HG03378 (cell line): Measurements from ENCODE around the gene UNC5C.

ENCODE experiments used
- ATAC-seq: cut with Tn5 transposase; IDR thresholded peaks from one replicate; pipeline ENCODE4 v1.9.1; 2021; ENCODE audit warnings: mild to moderate bottlenecking, moderate library complexity; ENCODE audit not compliant: unreplicated experiment

The UNC5C gene

DNA sequence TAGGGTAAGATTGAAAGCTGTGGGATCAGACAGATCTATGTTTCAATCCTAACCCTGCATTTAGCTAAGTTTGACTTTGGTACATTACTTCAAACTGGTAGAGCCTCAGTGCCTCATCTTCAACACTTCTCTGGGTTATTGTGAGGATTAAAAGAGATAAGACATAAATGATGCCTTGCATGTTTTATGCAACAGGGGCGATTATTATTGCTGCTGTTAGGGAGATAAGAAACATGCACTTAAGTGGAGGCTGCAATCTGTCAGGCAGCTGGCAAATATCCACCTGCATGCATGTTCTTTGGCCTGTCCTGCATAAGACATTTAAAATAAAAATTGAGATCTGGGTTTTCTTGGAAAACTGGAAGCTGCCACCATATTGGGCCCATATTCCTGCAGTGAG lies 24.6 kb downstream of the UNC5C start:
- ATAC-seq, result no peak

DNA sequence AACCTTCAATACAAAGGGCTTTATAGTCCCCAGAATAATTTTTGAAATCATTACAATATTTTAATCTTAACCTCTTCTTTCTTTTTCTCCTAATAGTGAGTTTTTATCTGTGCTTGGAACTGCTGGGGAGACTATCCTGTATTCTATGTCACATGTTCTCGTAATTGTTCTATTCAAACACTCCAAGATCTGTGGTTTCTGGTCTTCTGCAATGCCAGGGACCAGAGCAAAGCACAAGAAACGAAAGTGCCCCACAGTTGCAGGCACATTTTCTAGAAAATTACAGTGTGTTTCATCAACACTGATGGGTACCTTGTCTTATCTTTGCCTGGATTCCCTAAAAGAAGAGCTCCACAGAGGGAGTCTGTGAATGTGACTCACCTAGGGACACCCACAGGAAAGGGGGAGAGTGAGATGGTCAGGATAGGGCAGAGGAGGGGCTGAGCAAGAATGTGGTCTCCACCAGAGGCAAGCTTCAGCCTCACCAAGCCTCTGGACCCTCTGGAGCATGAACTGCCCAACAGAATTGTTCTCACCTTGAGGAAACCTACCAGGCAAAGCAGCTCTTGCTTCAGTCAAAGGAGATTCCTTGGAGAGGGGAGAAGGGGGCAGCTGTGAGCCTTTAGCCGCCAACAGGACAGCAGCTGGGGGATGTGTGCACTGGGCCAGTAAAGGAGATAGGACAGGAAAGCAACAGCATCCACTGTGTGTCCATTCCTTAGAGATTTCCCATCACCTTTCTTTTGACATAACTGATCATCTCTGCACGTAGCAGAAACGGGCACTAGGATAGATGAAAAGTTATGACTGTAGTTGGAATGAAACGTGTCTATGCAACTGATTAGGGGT lies 25.9 kb downstream of the UNC5C start:
- ATAC-seq, result no peak

GRCh38 chr4:95517576-95518345 lies 31.0 kb downstream of the UNC5C start:
- no peak for ATAC-seq

- ATAC-seq, result no peak
Observed at GRCh38 chr4:95516528-95517017, 32.2 kb downstream of the UNC5C start.

- ATAC-seq, result no peak
Observed at GRCh38 chr4:95515589-95515988, 33.2 kb downstream of the UNC5C start.

DNA sequence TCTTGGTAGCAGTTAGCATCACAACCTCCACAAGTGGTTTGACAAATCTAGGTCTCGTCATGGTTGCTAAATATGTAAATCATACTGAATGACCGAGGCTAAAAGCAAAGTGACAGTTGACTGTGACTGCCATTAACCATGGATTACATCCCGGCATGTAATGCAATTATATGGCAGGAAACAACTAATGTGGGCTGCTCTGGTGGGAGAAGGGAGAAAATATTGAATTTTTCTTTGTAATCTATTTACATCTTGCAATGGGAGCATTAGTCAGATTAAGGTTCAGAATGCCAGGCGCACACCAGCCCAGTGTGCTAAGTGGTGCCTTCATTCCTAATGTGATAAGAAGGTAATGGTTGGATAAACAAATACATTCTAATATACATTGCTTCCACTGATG lies 35.8 kb downstream of the UNC5C start:
- ATAC-seq, result no peak

DNA sequence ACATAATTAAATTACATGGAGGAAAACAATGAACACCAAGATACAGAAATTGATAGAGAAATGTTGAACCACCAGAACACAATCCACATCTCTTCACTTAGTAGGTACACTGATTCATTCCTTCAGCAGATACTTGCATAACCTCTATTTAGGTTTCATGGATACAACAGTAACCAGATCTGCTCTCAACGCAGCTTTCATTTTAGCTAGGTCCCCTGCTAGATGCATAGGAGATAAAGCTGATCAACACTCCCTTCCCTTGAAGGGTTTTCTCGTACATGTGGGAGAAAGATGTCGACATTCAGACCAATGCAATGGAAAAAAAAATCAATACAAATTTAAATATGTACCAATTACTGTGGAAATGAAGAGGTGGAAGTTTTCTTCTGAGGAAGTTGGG lies 37.3 kb downstream of the UNC5C start:
- ATAC-seq, result no peak

DNA sequence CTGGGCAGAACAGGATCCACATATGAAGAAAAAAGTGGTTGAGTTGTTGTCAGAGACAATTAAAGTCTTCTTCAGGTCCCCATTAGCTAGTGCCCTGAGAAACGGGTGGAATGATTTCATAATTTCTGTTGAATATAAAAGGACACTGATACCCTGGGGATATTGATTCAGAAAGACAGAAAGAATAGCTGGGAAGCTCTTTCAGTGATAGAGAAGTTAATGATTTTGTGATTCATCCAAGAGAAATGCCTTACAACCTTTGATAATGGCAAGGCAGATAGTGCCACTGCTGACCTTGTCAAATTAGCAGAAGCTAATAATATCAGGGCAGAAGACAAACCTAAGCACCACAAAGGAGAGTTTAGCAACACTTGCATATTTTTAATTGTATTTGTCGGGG lies 37.9 kb downstream of the UNC5C start:
- ATAC-seq, result no peak

- no peak for ATAC-seq
Observed at GRCh38 chr4:95510145-95510544, 38.6 kb downstream of the UNC5C start.

DNA sequence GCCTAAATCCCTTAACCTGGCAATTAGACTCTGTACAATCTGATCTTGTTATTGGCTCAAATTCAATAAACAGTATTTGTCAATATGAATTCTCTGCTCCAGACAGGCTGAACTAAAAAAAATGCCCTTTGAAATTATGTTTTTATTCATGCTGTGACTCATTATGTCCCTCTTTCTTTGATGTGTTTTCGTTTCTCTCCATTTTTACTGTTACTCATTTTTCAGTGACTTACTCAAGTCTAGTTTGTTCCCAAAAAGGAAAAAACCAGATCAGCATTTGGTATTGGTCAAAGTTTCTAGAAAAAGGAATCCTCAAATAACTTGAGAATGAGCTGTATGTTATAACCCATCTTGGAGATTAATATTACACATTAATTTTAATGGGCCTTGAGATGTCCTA lies 40.4 kb downstream of the UNC5C start:
- ATAC-seq, result no peak

DNA sequence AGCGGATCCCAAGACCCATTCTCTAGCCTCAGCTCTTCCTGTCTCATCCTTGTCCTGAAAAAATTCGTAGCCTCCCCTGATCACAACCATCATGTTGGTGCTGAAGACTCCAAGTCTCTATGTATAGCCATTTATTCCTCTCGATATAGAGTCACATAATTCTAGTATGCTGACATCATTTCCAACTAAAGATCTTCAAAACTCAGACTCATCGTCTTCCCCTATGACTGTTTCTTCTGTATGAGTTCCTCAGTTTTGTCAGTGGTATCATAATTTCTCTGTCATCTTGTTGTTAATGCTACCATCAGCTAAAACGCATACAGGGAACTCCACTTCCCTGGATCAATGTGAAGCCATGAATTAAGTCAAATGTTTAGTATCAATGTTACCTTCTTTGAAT lies 41.2 kb downstream of the UNC5C start:
- ATAC-seq, result no peak

- ATAC-seq, result no peak
Observed at GRCh38 chr4:95507147-95507546, 41.6 kb downstream of the UNC5C start.

DNA sequence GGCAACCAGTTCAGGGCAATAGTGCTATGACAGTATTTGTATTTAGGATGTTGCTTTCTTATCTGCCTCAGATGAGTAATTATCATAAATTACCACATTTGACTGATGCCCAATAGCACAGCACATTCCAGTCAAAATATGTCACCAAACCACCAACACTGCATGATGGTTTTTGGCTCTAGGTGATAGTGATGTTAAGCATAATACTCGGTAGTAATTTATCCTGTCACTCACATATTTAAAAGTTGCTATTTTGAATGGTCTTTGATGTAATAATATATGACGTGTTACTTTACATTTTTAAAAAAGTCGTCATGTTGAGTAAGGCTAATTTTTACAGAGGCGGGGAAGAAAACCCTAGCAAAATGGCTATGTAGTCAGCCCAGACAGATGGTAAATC lies 42.5 kb downstream of the UNC5C start:
- no peak for ATAC-seq

GRCh38 chr4:95505799-95506198 lies 43.0 kb downstream of the UNC5C start:
- ATAC-seq, result no peak

DNA sequence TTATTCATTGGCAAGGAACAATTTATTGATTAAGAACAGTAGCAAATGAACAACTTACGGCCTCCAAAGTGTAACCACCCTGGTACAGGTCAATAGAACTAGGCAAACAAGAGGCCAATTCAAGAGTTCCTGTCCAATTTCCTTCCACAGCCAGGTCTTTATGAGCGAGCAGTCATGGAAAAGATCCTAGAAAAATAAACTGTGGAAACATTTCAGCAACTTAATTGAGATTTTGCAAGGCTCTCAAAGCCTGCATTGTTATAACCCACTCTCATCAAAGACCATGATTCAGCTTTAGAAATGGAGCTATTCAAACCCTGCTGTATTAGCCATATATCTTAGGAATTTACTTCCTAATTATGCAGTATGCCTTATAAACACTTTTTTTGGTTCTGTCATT lies 43.6 kb downstream of the UNC5C start:
- ATAC-seq, result no peak

DNA sequence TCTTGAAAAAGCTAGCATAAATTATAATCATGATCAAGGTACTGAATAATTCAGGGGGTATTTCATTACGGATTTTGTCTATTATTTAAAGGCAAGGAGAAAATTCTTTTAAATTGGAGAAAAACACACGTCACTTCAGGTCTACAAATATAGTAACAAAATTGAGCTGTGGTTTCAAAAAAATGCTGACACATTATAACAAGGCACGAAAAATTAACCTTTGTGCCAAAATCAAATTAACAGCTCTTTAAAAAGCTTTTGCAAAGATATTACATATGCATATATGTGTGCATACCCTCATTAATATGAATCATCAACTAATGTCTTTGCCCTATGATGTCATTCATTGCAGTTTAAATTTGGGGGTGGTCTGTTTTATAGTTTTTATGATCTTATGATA lies 44.3 kb downstream of the UNC5C start:
- no peak for ATAC-seq

DNA sequence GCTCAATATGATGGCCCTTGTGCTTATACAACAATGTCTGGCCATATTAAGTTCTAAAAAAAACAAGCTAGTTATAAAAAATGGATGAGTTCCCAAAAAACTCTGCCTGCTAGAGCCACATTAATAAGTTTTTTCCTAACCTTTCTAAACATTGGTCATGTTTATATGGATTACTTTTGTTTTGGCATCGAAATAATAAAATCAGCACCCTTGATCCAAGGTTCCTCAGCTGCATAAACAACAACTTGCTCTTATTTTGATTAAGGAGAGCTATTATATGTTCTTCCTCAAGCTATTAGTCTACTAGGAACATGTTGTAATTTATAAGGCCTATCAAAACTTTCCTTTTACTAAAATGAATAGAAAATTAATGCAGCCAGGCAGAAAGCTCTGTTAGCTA lies 48.4 kb downstream of the UNC5C start:
- ATAC-seq, result no peak

GRCh38 chr4:95499291-95499696 lies 49.5 kb downstream of the UNC5C start:
- no peak for ATAC-seq

DNA sequence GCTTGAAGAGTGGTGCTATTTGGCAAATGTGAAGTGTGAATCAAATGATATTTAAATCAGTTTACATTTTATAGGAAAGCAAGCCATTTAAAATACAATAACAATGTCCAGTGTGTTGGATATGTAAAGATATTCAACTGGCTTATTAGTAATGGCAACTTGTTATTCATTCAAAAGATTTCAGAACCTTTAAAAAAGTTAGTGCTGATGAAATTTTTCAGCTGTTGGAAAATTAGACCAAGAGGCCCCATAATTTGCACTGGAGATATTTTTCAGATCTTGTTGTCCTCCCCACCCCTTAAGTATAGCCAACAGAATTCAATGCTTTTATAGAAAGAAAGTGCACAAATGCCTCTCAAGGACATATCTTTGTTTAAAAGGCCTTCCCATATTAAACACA lies 54.6 kb downstream of the UNC5C start:
- ATAC-seq, result no peak

DNA sequence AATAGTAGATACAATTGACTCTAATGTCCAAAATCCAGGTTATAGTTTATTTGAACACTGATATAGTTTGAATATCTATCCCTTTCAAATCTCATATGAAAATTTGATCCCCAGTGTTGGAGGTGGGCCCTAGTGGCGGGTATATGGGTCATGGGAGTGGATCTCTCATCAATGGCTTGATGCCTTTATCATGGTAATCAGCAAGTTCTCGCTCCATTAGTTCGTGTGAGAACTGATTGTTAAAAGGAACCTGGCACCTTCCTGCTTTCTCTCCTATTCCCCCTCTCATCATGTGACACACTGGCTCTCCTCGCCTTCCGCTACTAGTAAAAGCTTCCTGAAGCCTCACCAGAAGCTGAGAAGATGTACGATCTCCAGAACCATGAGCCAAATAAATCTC lies 70.1 kb downstream of the UNC5C start:
- ATAC-seq, result no peak

DNA sequence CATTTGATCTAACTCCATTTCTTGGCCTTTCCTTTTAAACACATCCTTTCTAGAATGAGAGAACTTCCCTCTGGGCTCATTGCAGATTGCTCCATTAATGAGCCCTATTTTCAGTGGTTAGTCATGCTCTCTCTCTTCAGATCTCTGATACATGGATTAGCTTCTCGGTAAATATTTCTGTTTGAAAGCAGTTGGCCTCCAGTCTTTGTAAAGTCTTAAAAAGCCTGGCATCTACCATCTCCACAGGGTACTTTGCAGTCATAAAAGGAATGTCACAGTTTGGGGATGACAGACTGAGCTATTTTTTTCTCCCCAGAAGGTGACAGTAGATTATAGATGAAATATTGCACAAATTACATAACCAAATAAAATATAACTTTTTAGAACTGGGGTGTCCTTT lies 72.7 kb downstream of the UNC5C start:
- ATAC-seq, result no peak

DNA sequence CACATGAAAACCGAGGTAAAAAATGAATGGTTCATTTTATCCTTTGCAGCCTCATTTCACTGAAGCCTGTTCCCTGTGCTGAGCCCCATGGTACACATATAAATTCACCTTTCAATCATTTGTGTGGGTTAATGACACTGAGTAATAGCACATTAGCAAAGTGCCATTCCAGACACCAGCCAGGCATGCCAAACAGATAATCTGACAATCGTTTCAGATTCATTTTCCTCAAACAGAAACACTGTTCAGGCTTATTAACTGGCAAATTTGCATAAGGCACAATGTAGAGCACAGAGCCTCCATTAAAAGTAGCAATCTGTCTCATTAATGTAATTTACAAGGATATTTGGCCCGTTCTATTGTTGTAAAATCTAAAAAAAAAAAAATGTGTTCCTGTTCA lies 76.2 kb downstream of the UNC5C start:
- ATAC-seq, result no peak
